GM19193 (cell line): ENCODE data around the gene STAT3.

Source experiments
- POLR2A ChIP-seq: IDR thresholded peaks from 4 replicates; pipeline ENCODE4 v1.6.1; 2011; ENCODE audit not compliant: insufficient read depth, insufficient read length; ENCODE audit errors: extremely low read depth

STAT3 gene

GRCh38 chr17:42399948-42400843, 12.0 kb upstream of the STAT3 start:
- no peak for TF ChIP-seq POLR2A

- no peak for TF ChIP-seq POLR2A
These were observed 10.9 kb upstream of the STAT3 start for GRCh38 chr17:42399121-42399520.

- TF ChIP-seq POLR2A: no peak
These were observed 6.6 kb upstream of the STAT3 start for GRCh38 chr17:42394838-42395237.

- no peak for TF ChIP-seq POLR2A
These were observed 4.6 kb upstream of the STAT3 start for GRCh38 chr17:42392692-42393415.

- TF ChIP-seq POLR2A: no peak
These were observed 1.7 kb upstream of the STAT3 start for GRCh38 chr17:42389899-42390298.

GRCh38 chr17:42389135-42389417, 834 bp upstream of the STAT3 start:
- no peak for TF ChIP-seq POLR2A

- TF ChIP-seq POLR2A: no peak
These were observed 421 bp downstream of the STAT3 start for GRCh38 chr17:42387661-42388380.

- TF ChIP-seq POLR2A: no peak
These were observed 1.2 kb downstream of the STAT3 start for GRCh38 chr17:42386777-42387657.

- no peak for TF ChIP-seq POLR2A
These were observed 6.3 kb downstream of the STAT3 start for GRCh38 chr17:42381898-42382297.

- no peak for TF ChIP-seq POLR2A
These were observed 7.3 kb downstream of the STAT3 start for GRCh38 chr17:42380935-42381334.

- TF ChIP-seq POLR2A: no peak
These were observed 9.2 kb downstream of the STAT3 start for GRCh38 chr17:42378959-42379594.

- TF ChIP-seq POLR2A: no peak
These were observed 9.8 kb downstream of the STAT3 start for GRCh38 chr17:42378359-42378958.

GRCh38 chr17:42373896-42374295, 14.3 kb downstream of the STAT3 start:
- TF ChIP-seq POLR2A: no peak

- no peak for TF ChIP-seq POLR2A
These were observed 16.1 kb downstream of the STAT3 start for GRCh38 chr17:42372142-42372541.

- TF ChIP-seq POLR2A: no peak
These were observed 23.1 kb downstream of the STAT3 start for GRCh38 chr17:42365136-42365535.
